K562 (cell line): Measurements from ENCODE around the gene NAA10. TPM values are rescaled to one million over a fixed set of nuclear protein-coding genes. Genes with fewer than 3 reads are reported as not detected.

Experiments used
- ARID2 ChIP-seq: fragments of 450-650 bp; IDR thresholded peaks from 2 replicates; pipeline ENCODE4 v1.6.1; 2017; ENCODE audit warnings: antibody characterized with exemption, mild to moderate bottlenecking
- CBFA2T3 ChIP-seq: fragments of 450-650 bp; IDR thresholded peaks from 2 replicates; pipeline ENCODE4 v1.6.1; 2017
- CBX5 ChIP-seq: IDR thresholded peaks from 2 replicates; pipeline ENCODE4 v1.6.1; 2014; ENCODE audit warnings: low read depth, borderline replicate concordance
- FIP1L1 ChIP-seq: fragments of 200-400 bp; formaldehyde crosslinking; IDR thresholded peaks from 2 replicates; pipeline ENCODE4 v1.6.1; 2018; ENCODE audit warnings: mild to moderate bottlenecking, low read depth, low read length; ENCODE audit not compliant: poor library complexity, severe bottlenecking
- HEY1 ChIP-seq: fragments of 250-450 bp; sonication (Bioruptor Pico); IDR thresholded peaks from 2 replicates; pipeline ENCODE4 v1.5.0; 2020; ENCODE audit warnings: mild to moderate bottlenecking, moderate library complexity, borderline replicate concordance
- KAT2B ChIP-seq: IDR thresholded peaks from one replicate; pipeline ENCODE4 v1.6.1; 2012; ENCODE audit warnings: low read depth, mild to moderate bottlenecking, control low read depth, inconsistent platforms, low read length, moderate library complexity
- MCM7 ChIP-seq, 2 experiments: fragments of 450-650 bp; IDR thresholded peaks; 2 replicates each; pipeline ENCODE4 v1.6.1; 2016 to 2018
- NCOA4 ChIP-seq: fragments of 450-650 bp; IDR thresholded peaks from 2 replicates; pipeline ENCODE4 v1.6.1; 2018; ENCODE audit warnings: mild to moderate bottlenecking; ENCODE audit not compliant: partially characterized antibody
- NONO ChIP-seq, 2 experiments: fragments of 200-400 bp in 1 of 2; fragments of 450-650 bp in 1 of 2; formaldehyde crosslinking in 1 of 2; IDR thresholded peaks; 2 replicates each; pipeline ENCODE4 v1.6.1; 2017; ENCODE audit warnings: low read depth in 2 of 2, mild to moderate bottlenecking in 2 of 2, moderate library complexity in 2 of 2, low read length in 1 of 2
- NR2C1 ChIP-seq, 2 experiments: fragments of 450-650 bp; IDR thresholded peaks; 2 replicates each; pipeline ENCODE4 v1.6.1; 2017; ENCODE audit warnings: mild to moderate bottlenecking in 2 of 2, antibody characterized with exemption in 1 of 2, inconsistent platforms in 1 of 2, missing compliant biosample characterization in 1 of 2, missing genetic modification characterization in 1 of 2
- POLR2AphosphoS2 ChIP-seq: IDR thresholded peaks from 2 replicates; pipeline ENCODE4 v1.6.1; 2012; ENCODE audit warnings: low read length, improper control_type of control experiment
- TOE1 ChIP-seq, 2 experiments: fragments of 450-650 bp in 1 of 2; sonication (generic) in 1 of 2; formaldehyde crosslinking in 1 of 2; IDR thresholded peaks; 2 replicates each; pipeline versions ENCODE4 v1.7.1 to v1.8.0; 2016 to 2022; ENCODE audit warnings: borderline replicate concordance in 2 of 2, mild to moderate bottlenecking in 2 of 2, antibody characterized with exemption in 1 of 2, inconsistent platforms in 1 of 2, low read depth in 1 of 2, missing genetic modification reagents in 1 of 2, moderate library complexity in 1 of 2
- ZNF316 ChIP-seq: fragments of 450-650 bp; IDR thresholded peaks from 2 replicates; pipeline ENCODE4 v1.6.1; 2016
- ZNF76 ChIP-seq: fragments of 250-450 bp; sonication (Bioruptor Pico); IDR thresholded peaks from 2 replicates; pipeline ENCODE4 v1.4.0; 2020; ENCODE audit warnings: mild to moderate bottlenecking, moderate library complexity, borderline replicate concordance
- polyA plus RNA-seq, 8 experiments: library from polyadenylated mRNA; depleted of rRNA in 4 of 8; stranded (reverse) in 5 of 8; unstranded in 3 of 8; fragments of >200 nt; fragmentation: Nextera tagmentation in 2 of 8; fragmentation: Illumina TruSeq in 1 of 8; extraction: Ambion mirVana in 2 of 8; extraction: Trizol in 1 of 8; gene quantifications; 2 replicates each; pipeline versions ENCODE4 v1.2.1 to v1.2.3, GENCODE V29; 2011 to 2014; ENCODE audit warnings: inconsistent platforms in 1 of 8, missing spikeins in 1 of 8
- total RNA-seq, 7 experiments: library from RNA; depleted of rRNA in 6 of 7; stranded (reverse); fragments of >200 nt in 6 of 7; fragmentation: Illumina TruSeq in 2 of 7; extraction: Trizol in 2 of 7; gene quantifications; 2 replicates each; pipeline versions ENCODE4 v1.2.1 to v1.2.3, GENCODE V29; 2011 to 2021; ENCODE audit warnings: low replicate concordance in 1 of 7
- TF ChIP-seq, protein P1 (sequence below), 2 experiments: IDR thresholded peaks; 2 replicates each; pipeline ENCODE4 v1.6.1; 2012; ENCODE audit warnings: improper control_type of control experiment in 2 of 2, low read depth in 2 of 2, low read length in 2 of 2, borderline replicate concordance in 1 of 2
- TF ChIP-seq, protein P2 (sequence below): fragments of 200-800 bp; sonication (Bioruptor generic); IDR thresholded peaks from 2 replicates; pipeline ENCODE4 v1.6.1; 2017; ENCODE audit warnings: missing genetic modification characterization, missing compliant biosample characterization
- TF ChIP-seq, protein P3 (sequence below): sonication (generic); formaldehyde crosslinking; IDR thresholded peaks from 2 replicates; pipeline ENCODE4 v1.8.1; 2023; ENCODE audit warnings: missing genetic modification reagents, mild to moderate bottlenecking, borderline replicate concordance
- TF ChIP-seq, protein P4 (sequence below): sonication (generic); formaldehyde crosslinking; IDR thresholded peaks from 2 replicates; pipeline ENCODE4 v1.4.0; 2020; ENCODE audit warnings: mild to moderate bottlenecking, missing genetic modification reagents

Gene NAA10
- total and polyA plus RNA-seq, 9 of the 15 experiments (the other 6 are each of a cell fraction or from before 2014, with no cell fraction given), result 11.1 to 250 (median 134) TPM

DNA sequence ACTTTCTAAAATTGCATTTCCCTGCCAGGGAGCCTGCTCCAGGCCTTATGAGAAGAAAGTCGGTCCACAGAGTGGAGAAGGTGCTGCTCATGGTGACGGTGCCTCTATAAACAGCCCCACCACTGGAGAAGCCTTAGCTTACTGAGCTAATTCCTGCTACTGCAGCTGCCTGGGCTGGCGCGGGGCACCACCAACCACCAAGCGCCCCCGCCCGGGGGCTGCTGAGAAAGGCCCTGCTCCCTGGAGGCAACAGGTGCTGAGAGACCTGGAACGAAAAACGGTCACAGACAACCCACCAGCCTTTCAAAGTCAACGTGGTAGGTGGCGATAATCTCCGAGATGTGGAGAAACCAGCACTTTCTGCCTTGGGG, 33.9 kb upstream of the NAA10 start (continued):
- TF ChIP-seq ARID2 (no peak), POLR2AphosphoS2 (no peak), CBX5 (no peak), KAT2B (no peak), ZNF316 (no peak), NR2C1 (IDR thresholded peaks at IDR 0.05) (no peak), NR2C1 (tag; IDR thresholded peaks at IDR 0.05) (no peak), FIP1L1 (no peak), TOE1 (IDR thresholded peaks at IDR 0.05; ENCODE audit: borderline replicate concordance) (no peak), TOE1 (CRISPR knock-in tag; IDR thresholded peaks at IDR 0.05; ENCODE audit: borderline replicate concordance, low read depth) (no peak), CBFA2T3 (peak; percentile 50), MCM7 (IDR thresholded peaks at IDR 0.05) (no peak), HEY1 (CRISPR knock-in tag) (no peak), ZNF76 (no peak), NCOA4 (no peak), NONO (IDR thresholded peaks at IDR 0.05; ENCODE audit: low read depth in 2 of 2, low read length in 1 of 2) (no peak)
- TF ChIP-seq, protein P1, sequence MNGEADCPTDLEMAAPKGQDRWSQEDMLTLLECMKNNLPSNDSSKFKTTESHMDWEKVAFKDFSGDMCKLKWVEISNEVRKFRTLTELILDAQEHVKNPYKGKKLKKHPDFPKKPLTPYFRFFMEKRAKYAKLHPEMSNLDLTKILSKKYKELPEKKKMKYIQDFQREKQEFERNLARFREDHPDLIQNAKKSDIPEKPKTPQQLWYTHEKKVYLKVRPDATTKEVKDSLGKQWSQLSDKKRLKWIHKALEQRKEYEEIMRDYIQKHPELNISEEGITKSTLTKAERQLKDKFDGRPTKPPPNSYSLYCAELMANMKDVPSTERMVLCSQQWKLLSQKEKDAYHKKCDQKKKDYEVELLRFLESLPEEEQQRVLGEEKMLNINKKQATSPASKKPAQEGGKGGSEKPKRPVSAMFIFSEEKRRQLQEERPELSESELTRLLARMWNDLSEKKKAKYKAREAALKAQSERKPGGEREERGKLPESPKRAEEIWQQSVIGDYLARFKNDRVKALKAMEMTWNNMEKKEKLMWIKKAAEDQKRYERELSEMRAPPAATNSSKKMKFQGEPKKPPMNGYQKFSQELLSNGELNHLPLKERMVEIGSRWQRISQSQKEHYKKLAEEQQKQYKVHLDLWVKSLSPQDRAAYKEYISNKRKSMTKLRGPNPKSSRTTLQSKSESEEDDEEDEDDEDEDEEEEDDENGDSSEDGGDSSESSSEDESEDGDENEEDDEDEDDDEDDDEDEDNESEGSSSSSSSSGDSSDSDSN (IDR thresholded peaks at IDR 0.05; ENCODE audit: borderline replicate concordance in 1 of 2, low read depth in 2 of 2, low read length in 2 of 2), result no peak
- TF ChIP-seq, protein P2, sequence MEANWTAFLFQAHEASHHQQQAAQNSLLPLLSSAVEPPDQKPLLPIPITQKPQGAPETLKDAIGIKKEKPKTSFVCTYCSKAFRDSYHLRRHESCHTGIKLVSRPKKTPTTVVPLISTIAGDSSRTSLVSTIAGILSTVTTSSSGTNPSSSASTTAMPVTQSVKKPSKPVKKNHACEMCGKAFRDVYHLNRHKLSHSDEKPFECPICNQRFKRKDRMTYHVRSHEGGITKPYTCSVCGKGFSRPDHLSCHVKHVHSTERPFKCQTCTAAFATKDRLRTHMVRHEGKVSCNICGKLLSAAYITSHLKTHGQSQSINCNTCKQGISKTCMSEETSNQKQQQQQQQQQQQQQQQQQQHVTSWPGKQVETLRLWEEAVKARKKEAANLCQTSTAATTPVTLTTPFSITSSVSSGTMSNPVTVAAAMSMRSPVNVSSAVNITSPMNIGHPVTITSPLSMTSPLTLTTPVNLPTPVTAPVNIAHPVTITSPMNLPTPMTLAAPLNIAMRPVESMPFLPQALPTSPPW (CRISPR knock-in tag), result 0 out of 2 replicates have a peak, but pooled peaks have one; percentile 19
- TF ChIP-seq, protein P3, sequence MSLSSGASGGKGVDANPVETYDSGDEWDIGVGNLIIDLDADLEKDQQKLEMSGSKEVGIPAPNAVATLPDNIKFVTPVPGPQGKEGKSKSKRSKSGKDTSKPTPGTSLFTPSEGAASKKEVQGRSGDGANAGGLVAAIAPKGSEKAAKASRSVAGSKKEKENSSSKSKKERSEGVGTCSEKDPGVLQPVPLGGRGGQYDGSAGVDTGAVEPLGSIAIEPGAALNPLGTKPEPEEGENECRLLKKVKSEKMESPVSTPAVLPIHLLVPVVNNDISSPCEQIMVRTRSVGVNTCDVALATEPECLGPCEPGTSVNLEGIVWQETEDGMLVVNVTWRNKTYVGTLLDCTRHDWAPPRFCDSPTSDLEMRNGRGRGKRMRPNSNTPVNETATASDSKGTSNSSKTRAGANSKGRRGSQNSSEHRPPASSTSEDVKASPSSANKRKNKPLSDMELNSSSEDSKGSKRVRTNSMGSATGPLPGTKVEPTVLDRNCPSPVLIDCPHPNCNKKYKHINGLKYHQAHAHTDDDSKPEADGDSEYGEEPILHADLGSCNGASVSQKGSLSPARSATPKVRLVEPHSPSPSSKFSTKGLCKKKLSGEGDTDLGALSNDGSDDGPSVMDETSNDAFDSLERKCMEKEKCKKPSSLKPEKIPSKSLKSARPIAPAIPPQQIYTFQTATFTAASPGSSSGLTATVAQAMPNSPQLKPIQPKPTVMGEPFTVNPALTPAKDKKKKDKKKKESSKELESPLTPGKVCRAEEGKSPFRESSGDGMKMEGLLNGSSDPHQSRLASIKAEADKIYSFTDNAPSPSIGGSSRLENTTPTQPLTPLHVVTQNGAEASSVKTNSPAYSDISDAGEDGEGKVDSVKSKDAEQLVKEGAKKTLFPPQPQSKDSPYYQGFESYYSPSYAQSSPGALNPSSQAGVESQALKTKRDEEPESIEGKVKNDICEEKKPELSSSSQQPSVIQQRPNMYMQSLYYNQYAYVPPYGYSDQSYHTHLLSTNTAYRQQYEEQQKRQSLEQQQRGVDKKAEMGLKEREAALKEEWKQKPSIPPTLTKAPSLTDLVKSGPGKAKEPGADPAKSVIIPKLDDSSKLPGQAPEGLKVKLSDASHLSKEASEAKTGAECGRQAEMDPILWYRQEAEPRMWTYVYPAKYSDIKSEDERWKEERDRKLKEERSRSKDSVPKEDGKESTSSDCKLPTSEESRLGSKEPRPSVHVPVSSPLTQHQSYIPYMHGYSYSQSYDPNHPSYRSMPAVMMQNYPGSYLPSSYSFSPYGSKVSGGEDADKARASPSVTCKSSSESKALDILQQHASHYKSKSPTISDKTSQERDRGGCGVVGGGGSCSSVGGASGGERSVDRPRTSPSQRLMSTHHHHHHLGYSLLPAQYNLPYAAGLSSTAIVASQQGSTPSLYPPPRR (CRISPR knock-in tag), result no peak
- TF ChIP-seq, protein P4, sequence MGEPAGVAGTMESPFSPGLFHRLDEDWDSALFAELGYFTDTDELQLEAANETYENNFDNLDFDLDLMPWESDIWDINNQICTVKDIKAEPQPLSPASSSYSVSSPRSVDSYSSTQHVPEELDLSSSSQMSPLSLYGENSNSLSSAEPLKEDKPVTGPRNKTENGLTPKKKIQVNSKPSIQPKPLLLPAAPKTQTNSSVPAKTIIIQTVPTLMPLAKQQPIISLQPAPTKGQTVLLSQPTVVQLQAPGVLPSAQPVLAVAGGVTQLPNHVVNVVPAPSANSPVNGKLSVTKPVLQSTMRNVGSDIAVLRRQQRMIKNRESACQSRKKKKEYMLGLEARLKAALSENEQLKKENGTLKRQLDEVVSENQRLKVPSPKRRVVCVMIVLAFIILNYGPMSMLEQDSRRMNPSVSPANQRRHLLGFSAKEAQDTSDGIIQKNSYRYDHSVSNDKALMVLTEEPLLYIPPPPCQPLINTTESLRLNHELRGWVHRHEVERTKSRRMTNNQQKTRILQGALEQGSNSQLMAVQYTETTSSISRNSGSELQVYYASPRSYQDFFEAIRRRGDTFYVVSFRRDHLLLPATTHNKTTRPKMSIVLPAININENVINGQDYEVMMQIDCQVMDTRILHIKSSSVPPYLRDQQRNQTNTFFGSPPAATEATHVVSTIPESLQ (CRISPR knock-in tag), result no peak
